Esophagus squamous epithelium (tissue), 4 donors: ENCODE measurements around the gene RUVBL2.
"Not testable (repeated sequence)": the region's sequence is repeated elsewhere in the genome, so short reads cannot be mapped to it uniquely, and the experiment has no call there.

ENCODE experiments used
- POLR2A ChIP-seq, 4 donors: fragments of 450-650 bp; IDR thresholded peaks; one replicate each; pipeline ENCODE4 v1.6.1; 2017; ENCODE audit warnings: antibody characterized with exemption in 4 of 4, mild to moderate bottlenecking in 4 of 4, moderate library complexity in 3 of 4
- TF ChIP-seq, protein P1 (sequence below), 6 experiments: fragments of 450-650 bp in 4 of 6; fragments of 200-600 bp in 2 of 6; sonication (generic) in 2 of 6; IDR thresholded peaks; one replicate each; pipeline ENCODE4 v1.5.1; 2016 to 2019; ENCODE audit warnings: antibody characterized with exemption in 6 of 6, mild to moderate bottlenecking in 4 of 6, moderate library complexity in 4 of 6

DNA sequence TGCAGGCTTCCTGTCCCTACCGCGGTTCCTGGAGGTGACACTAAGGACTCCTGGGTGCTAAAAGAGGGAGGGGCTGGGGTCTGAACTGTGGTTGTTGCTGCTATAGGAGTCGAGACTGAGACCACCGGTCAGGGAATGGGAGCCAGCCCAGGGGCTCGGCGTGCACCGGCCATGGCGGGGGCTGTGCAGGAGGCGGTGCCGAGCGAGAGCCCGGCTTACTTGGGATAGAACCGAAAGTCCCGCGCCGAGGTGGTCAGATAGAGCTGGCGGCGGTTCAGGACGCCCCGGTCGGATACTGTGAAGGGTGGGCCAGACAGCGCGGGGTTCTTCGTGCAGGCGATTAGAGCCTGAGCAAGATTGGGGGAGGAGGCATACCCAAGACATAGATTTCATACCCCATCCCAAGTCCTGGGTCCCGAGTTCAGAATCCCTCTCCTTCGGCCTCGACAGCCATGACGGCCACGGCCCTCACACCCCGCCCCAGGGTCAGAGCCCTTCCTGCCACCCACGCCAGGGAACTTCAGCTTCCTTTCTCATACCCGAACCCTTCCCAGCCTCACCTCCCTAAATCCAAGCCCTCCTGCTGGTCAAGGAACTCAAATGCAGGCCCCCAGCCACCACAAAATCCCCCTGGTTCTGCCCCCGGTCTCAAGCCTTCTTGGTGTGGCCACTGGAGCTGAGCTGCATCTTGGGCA, 63.4 kb downstream of the RUVBL2 start:
- TF ChIP-seq, protein P1, sequence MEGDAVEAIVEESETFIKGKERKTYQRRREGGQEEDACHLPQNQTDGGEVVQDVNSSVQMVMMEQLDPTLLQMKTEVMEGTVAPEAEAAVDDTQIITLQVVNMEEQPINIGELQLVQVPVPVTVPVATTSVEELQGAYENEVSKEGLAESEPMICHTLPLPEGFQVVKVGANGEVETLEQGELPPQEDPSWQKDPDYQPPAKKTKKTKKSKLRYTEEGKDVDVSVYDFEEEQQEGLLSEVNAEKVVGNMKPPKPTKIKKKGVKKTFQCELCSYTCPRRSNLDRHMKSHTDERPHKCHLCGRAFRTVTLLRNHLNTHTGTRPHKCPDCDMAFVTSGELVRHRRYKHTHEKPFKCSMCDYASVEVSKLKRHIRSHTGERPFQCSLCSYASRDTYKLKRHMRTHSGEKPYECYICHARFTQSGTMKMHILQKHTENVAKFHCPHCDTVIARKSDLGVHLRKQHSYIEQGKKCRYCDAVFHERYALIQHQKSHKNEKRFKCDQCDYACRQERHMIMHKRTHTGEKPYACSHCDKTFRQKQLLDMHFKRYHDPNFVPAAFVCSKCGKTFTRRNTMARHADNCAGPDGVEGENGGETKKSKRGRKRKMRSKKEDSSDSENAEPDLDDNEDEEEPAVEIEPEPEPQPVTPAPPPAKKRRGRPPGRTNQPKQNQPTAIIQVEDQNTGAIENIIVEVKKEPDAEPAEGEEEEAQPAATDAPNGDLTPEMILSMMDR (IDR thresholded peaks at IDR 0.05): not testable (repeated sequence)
- not testable (repeated sequence) for TF ChIP-seq POLR2A (IDR thresholded peaks at IDR 0.05)
